GM23248 (cell line): ENCODE data around the gene HIGD1A.

Experiments used
- EZH2 ChIP-seq: fragments of 200-600 bp; sonication (generic); IDR thresholded peaks from 2 replicates; pipeline ENCODE4 v1.6.1; 2018; ENCODE audit warnings: antibody characterized with exemption, mild to moderate bottlenecking; ENCODE audit not compliant: insufficient read depth, poor library complexity, severe bottlenecking
- EZH2phosphoT487 ChIP-seq: fragments of 200-600 bp; sonication (generic); IDR thresholded peaks from 2 replicates; pipeline ENCODE4 v1.6.1; 2018; ENCODE audit warnings: antibody characterized with exemption, moderate library complexity, mild to moderate bottlenecking, low read depth; ENCODE audit not compliant: insufficient read depth

DNA sequence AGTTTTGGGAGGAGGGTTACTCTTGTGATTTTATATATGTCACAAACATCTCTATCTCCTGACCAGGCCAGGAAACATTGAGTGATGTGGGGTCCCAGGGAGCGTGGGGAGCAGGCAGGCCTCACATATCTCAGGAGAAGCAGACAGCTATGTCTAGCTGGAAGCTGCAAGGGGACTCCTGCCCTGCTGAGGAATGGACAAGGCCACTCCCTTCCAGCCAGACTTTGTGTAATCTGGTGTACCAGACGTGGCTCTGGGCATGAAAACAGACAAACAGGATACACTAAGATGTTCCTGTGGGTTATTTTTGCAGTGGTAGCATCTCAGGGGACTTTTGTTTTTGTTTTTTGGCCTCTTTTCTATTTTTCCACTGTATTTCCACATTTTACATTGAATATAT is 48.2 kb upstream of the HIGD1A start:
- TF ChIP-seq EZH2 = no peak
- TF ChIP-seq EZH2phosphoT487 = no peak
